Chondrocyte (in vitro differentiated cells): ENCODE results near the gene PNCK. TPM values are rescaled to one million over a fixed set of nuclear protein-coding genes. Genes with fewer than 3 reads are reported as not detected.
A peak's percentile ranks its signal among the peaks of the same experiment; 100 is the strongest.

Experiments used
- DNase-seq: peaks from one replicate; pipeline ENCODE4 v3.0.0; 2021; ENCODE audit warnings: mixed read lengths, low spot score
- H3K27ac Mint-ChIP-seq: one replicate; pipeline ENCODE4 v1.8.0; 2021; ENCODE audit warnings: mild to moderate bottlenecking, moderate library complexity, mixed read lengths; ENCODE audit not compliant: unreplicated experiment
- H3K27me3 Mint-ChIP-seq: 2 replicates; pipeline ENCODE4 v1.8.0; 2021; ENCODE audit warnings: low read depth, mixed read lengths
- H3K36me3 Mint-ChIP-seq: 2 replicates; pipeline ENCODE4 v1.8.0; 2021; ENCODE audit warnings: low read depth, mixed read lengths
- H3K4me1 Mint-ChIP-seq: 2 replicates; pipeline ENCODE4 v1.8.0; 2021; ENCODE audit warnings: low read depth, mild to moderate bottlenecking, mixed read lengths
- H3K4me3 Mint-ChIP-seq: one replicate; pipeline ENCODE4 v1.8.0; 2021; ENCODE audit warnings: mild to moderate bottlenecking, moderate library complexity, mixed read lengths; ENCODE audit not compliant: unreplicated experiment
- H3K9me3 Mint-ChIP-seq: 2 replicates; pipeline ENCODE4 v1.8.0; 2021; ENCODE audit warnings: low read depth, mixed read lengths
- total RNA-seq: library from RNA; stranded (reverse); gene quantifications from 3 replicates; pipeline ENCODE4 v1.2.1, GENCODE V29; 2021
- TF ChIP-seq, protein P1 (sequence below): fragments of 200-600 bp; sonication (generic); IDR thresholded peaks from 2 replicates; pipeline ENCODE4 v1.5.0; 2021; ENCODE audit warnings: antibody characterized with exemption, mild to moderate bottlenecking, moderate library complexity

PNCK gene
- total RNA-seq, 1 donor from 2014 or later = 3.2 TPM

DNA sequence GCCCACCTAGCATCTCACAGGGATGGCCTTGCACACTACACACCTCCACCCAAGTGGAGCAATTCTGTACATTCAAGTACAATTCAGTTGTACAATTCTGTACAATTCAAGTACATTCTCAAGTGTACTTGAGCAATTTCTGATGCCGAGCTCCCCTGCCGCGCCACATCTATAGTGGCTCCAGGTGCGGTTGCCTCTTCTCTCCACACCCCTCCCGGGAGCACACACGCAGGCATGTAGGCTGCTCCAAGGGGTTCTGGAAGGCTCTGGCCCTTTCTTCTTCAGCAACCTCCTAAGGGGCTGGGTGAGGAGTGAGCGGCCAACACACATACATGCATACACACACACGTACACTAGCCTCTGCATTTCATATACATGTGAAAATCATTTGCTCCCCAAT is 45.5 kb downstream of the PNCK start:
- peaks cover 4% of the 10 kb centered on the region for H3K4me1 Mint-ChIP-seq
- peaks cover 2% of the 10 kb centered on the region for H3K27me3 Mint-ChIP-seq
- H3K4me3 Mint-ChIP-seq = no peak overlapping the region
- DNase-seq = no peak
- peaks cover 12% of the 10 kb centered on the region for H3K9me3 Mint-ChIP-seq
- TF ChIP-seq, protein P1, sequence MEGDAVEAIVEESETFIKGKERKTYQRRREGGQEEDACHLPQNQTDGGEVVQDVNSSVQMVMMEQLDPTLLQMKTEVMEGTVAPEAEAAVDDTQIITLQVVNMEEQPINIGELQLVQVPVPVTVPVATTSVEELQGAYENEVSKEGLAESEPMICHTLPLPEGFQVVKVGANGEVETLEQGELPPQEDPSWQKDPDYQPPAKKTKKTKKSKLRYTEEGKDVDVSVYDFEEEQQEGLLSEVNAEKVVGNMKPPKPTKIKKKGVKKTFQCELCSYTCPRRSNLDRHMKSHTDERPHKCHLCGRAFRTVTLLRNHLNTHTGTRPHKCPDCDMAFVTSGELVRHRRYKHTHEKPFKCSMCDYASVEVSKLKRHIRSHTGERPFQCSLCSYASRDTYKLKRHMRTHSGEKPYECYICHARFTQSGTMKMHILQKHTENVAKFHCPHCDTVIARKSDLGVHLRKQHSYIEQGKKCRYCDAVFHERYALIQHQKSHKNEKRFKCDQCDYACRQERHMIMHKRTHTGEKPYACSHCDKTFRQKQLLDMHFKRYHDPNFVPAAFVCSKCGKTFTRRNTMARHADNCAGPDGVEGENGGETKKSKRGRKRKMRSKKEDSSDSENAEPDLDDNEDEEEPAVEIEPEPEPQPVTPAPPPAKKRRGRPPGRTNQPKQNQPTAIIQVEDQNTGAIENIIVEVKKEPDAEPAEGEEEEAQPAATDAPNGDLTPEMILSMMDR = no peak
- no peak overlapping the region for H3K27ac Mint-ChIP-seq
- peaks cover 2% of the 10 kb centered on the region for H3K36me3 Mint-ChIP-seq

DNA sequence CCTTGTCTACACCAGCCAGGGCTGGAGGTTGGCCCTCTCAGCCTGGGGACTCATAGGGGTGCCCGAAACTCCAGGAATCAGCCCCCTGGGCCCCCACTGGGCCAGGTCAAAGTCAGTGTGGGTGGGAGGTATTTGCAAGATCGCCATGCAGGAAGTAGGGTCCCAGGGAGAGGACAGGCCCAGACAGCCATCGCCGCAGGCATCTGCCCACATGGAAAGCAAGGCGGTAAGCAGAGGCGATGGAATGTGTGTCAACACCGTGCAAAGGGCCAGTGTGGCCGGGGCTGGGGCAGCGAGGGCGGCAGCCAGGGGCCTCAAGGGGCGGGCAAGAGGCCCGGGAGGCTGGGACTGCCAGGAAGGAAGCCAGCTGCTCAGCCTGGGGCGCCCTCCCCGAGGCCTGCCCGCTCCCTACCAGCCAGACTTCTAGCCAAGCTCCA is 45.9 kb downstream of the PNCK start:
- Mint-ChIP-seq H3K9me3 (peaks cover 12% of the 10 kb centered on the region), H3K4me3 (no peak overlapping the region), H3K27ac (no peak overlapping the region), H3K4me1 (peaks cover 4% of the 10 kb centered on the region), H3K36me3 (peaks cover 2% of the 10 kb centered on the region), H3K27me3 (peaks cover 2% of the 10 kb centered on the region)
- TF ChIP-seq, protein P1 = no peak
- DNase-seq = peak; percentile 87

DNA sequence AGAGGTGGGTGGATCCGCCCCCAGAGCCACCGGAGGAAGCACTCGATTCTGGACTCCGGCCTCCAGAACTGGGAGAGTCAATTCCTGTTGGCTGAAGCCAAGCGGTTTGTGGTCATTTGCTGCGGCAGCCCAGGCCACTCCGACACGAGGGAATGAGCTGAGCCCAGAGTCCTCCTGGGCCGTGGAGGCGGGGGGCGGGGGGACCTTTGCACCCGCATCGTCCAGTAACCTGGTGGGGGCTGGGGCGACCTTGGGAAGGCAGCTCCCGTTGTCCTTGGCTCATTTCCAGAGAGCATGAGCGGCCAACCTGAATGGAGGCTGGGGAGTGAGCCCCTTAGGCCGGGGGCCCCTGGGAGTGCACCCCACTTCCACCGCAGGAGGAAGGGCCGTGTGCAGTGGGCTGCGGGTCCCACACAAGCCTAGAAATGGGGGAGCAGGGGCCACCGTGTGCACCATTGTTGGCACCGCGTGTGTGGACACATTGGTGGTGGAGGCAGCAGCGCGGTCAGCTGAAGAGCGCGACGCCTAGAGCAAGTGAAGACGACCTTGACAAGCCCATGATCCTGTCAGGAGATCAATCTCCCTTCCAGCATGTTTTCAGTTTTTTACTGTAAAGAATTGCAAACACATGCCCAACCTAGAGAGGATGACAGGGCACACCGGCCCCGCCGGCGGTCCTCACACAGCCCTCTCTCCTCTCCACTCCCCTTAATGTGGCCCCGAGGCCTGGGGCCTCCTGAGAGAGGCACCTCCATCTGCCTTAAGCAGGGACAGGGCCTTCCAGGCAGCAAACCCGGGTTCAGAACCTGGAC is 46.5 kb downstream of the PNCK start:
- DNase-seq = peak; percentile 65
- TF ChIP-seq, protein P1 = no peak
- H3K9me3 Mint-ChIP-seq = peaks cover 12% of the 10 kb centered on the region
- H3K4me3 Mint-ChIP-seq = no peak overlapping the region
- H3K4me1 Mint-ChIP-seq = peaks cover 4% of the 10 kb centered on the region
- no peak overlapping the region for H3K27ac Mint-ChIP-seq
- peaks cover 8% of the 10 kb centered on the region for H3K27me3 Mint-ChIP-seq
- peaks cover 2% of the 10 kb centered on the region for H3K36me3 Mint-ChIP-seq

DNA sequence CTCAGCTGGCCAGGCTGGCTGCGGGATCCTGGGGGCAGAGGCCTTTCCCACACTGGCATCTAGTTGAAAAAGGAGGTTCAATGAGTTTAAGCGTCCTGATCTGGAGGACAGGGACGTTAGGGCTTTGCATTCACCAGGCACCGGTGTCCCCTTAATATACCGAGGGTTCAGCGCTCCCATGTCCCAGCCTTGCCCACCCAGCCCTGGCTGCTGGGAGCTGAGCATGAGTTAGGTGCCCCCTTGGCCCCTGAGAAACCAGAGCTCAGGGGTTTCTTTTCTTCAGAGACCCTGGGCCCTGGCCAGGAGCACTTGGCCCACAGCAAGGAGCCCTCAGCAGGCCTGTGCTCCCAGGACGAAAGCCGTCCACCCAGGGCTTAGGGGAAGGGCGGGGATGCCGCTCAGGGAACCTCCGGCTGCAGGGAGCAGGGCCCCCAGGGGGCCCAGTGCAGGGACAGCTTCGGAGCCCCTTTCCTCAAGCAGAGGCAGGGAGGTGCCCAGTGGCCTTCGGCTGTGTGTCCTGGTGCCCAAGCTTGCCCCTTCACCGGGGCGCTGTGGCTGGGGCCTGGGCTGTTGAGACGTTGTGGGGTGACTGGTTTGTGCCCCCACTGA is 47.5 kb downstream of the PNCK start:
- peaks cover 13% of the 10 kb centered on the region for H3K27me3 Mint-ChIP-seq
- no peak overlapping the region for H3K4me3 Mint-ChIP-seq
- peaks cover 4% of the 10 kb centered on the region for H3K4me1 Mint-ChIP-seq
- peaks cover 4% of the 10 kb centered on the region for H3K9me3 Mint-ChIP-seq
- peaks cover 2% of the 10 kb centered on the region for H3K36me3 Mint-ChIP-seq
- DNase-seq = peak; percentile 78
- TF ChIP-seq, protein P1 = no peak
- H3K27ac Mint-ChIP-seq = no peak overlapping the region

DNA sequence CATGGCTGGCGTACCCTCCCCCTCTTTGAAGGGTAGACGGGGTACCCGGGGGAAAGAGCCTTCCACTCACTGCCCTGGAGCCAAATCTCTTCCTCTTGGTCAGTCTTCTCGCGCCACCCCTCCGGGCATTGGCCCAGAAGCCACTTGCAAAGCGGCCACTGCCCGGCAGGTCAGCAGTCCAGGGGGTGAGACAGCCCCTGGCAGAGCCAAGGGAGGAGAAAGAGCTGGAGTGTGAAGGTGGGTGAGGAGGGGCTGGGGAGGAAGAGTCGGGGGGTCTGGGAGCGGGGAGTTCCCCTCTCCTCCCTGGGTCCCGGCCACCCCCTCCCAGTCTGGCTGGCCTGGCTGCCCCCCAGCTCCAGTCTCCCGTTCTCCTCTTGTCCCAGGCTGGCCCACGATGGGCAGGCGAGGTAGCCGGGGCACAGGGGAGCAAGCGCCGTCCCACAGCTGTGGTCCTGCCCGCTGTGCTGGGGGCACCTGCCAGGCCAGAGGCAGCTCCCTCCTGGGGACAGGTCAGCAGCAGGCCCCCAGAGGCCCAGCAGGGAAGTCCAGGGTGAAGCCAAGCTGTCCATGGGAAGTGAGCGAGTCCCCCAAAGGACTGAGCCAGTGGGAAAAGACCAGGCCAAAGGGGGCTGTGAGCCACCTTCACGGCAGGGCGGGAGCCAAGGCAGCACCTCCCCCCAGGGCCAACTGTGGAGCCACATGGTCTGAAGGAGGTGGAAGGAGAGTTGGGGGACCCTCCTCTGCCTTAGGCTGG is 48.2 kb downstream of the PNCK start:
- Mint-ChIP-seq H3K27me3 (peaks cover 13% of the 10 kb centered on the region), H3K27ac (no peak overlapping the region), H3K4me3 (no peak overlapping the region), H3K9me3 (no peaks in the 10 kb centered on the region), H3K4me1 (peaks cover 4% of the 10 kb centered on the region), H3K36me3 (no peaks in the 10 kb centered on the region)
- TF ChIP-seq, protein P1 = no peak
- peak; percentile 92 for DNase-seq
